ENCODE data around the gene WWTR1. TPM values are rescaled to one million over a fixed set of nuclear protein-coding genes. Genes with fewer than 3 reads are reported as not detected.

The WWTR1 gene
- total RNA-seq, 4 donors from 2014 or later, result 103 to 148 (median 116) TPM

DNA sequence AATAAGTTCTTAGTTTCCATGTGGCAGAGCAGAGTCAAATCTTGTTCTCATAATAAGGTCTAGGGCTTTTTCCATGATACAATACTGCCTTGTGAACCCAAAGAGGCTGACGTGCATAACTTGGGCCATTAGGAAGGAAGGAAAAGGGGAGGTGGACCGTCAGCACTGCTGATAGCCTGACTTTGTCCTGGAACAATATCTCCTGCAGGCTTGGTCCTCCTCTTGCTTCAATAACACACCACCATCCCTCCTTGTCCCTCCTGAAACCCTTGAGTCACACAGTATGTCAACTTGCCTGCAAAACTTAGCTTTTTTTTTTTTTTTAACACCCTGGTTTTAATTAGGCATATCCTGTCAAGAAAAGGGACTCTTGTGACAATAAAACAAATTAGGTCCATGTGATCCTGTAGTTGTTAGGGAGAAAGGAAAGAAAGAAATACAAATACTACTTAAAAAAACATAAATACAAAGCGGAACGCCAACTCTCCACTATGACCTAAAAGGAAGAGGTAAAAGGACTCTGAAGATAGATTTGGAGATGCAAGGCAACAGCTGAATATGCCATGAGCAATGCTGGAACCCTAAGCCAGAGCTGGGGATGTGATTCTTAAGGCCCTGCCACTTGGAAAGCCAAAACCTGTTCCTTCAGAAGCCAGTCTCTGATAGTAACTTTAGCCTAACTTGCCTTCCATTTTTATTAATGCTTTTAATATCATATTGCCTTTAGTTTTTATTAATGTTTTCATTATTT lies 67.0 kb downstream of the WWTR1 start:
- H3K27ac ChIP-seq, result peak overlapping the region in 1 of 2 donors; percentile 18
- H3K9me3 ChIP-seq, result no peaks in the 10 kb centered on the region
- TF ChIP-seq, protein P1, sequence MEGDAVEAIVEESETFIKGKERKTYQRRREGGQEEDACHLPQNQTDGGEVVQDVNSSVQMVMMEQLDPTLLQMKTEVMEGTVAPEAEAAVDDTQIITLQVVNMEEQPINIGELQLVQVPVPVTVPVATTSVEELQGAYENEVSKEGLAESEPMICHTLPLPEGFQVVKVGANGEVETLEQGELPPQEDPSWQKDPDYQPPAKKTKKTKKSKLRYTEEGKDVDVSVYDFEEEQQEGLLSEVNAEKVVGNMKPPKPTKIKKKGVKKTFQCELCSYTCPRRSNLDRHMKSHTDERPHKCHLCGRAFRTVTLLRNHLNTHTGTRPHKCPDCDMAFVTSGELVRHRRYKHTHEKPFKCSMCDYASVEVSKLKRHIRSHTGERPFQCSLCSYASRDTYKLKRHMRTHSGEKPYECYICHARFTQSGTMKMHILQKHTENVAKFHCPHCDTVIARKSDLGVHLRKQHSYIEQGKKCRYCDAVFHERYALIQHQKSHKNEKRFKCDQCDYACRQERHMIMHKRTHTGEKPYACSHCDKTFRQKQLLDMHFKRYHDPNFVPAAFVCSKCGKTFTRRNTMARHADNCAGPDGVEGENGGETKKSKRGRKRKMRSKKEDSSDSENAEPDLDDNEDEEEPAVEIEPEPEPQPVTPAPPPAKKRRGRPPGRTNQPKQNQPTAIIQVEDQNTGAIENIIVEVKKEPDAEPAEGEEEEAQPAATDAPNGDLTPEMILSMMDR (IDR thresholded peaks at IDR 0.05), result no peak
- TF ChIP-seq POLR2A (IDR thresholded peaks at IDR 0.05), result no peak
- no peaks in the 10 kb centered on the region for H3K4me1 ChIP-seq
- H3K36me3 ChIP-seq, result no peaks in the 10 kb centered on the region
- H3K27me3 ChIP-seq, result no peaks in the 10 kb centered on the region
- intact Hi-C loops (cut with DNase I; ENCODE audit: low total_unique reads), result no loop called here
- no peak overlapping the region for H3K4me3 ChIP-seq
- DNase-seq, result no peak

DNA sequence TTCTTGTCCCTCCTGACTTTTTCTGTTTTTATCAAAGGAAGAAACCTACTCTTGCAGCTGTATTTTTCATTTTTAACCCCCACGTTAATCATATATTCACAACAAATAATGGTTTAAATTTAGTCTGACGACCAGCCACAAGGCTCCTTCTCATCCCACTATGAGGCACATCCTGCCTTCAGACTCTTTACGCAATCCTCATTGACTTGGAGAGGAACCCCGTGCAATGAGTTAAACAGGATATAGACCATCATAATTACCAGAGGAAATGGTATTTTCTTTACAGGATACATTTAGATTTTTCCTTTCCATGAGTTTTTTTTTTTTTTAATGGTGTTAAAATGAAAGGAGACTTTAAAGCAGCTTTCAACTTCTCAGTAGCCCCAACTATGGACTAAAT lies 68.5 kb downstream of the WWTR1 start:
- Histone ChIP-seq H3K9me3 (no peaks in the 10 kb centered on the region), H3K4me3 (no peak overlapping the region), H3K27me3 (no peaks in the 10 kb centered on the region), H3K27ac (peak overlapping the region in 1 of 2 donors; percentile 75), H3K36me3 (no peaks in the 10 kb centered on the region), H3K4me1 (no peaks in the 10 kb centered on the region)
- TF ChIP-seq POLR2A (IDR thresholded peaks at IDR 0.05), result no peak
- TF ChIP-seq, protein P1 (IDR thresholded peaks at IDR 0.05), result no peak
- intact Hi-C loops (cut with DNase I; ENCODE audit: low total_unique reads), result no loop called here
- DNase-seq, result no peak

DNA sequence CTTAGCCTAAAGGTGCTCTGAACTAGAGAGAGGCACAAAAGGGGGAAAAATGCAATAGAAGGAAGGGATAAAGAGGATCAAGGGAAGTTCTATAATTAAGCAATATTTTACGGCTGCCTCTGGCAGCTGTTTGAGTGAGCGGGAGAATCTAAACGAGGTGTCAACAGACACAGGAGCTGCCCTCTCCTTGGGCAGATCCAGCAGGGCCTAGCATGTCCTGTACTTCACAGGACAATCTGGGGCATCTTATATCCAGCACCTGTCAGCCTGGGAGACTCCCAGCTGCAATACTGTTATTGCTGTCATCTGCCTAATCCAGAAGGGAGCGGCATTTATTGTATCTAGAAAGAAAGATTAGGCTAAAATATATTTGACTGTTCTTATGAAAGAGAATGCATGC lies 68.9 kb downstream of the WWTR1 start:
- no peak for TF ChIP-seq POLR2A (IDR thresholded peaks at IDR 0.05)
- TF ChIP-seq, protein P1 (IDR thresholded peaks at IDR 0.05), result no peak
- H3K27ac ChIP-seq, result peak overlapping the region; percentile 46 to 75
- H3K9me3 ChIP-seq, result no peaks in the 10 kb centered on the region
- no peaks in the 10 kb centered on the region for H3K36me3 ChIP-seq
- no peaks in the 10 kb centered on the region for H3K27me3 ChIP-seq
- intact Hi-C loops (cut with DNase I; ENCODE audit: low total_unique reads), result no loop called here
- no peak overlapping the region for H3K4me3 ChIP-seq
- peaks cover 0 to 4% of the 10 kb centered on the region in 2 donors for H3K4me1 ChIP-seq
- DNase-seq, result no peak

DNA sequence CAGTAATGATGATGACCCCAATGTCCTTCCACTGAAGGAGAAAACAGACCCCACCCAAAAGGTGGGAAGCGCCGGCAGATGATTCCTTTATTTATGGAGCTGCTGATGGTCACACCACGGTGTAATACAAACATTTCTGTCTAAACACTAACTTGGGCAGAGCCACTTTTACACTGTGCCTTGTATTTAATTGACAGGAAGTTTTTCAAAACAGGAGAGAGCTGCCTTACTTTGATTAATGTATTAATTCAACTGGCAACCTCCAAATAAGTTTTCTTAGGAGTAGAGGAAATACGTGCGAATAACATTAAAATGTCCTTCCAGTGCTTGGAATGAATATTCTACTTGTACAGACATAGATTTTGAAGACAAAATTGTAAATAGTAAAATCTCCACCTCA lies 70.4 kb downstream of the WWTR1 start:
- H3K27me3 ChIP-seq, result no peaks in the 10 kb centered on the region
- no peak for DNase-seq
- peak overlapping the region; percentile 17 to 50 for H3K27ac ChIP-seq
- no peak for TF ChIP-seq POLR2A (IDR thresholded peaks at IDR 0.05)
- TF ChIP-seq, protein P1 (IDR thresholded peaks at IDR 0.05), result no peak
- no peaks in the 10 kb centered on the region for H3K36me3 ChIP-seq
- peaks cover 0 to 9% of the 10 kb centered on the region in 2 donors for H3K4me1 ChIP-seq
- intact Hi-C loops (cut with DNase I; ENCODE audit: low total_unique reads), result no loop called here
- H3K9me3 ChIP-seq, result no peaks in the 10 kb centered on the region
- no peak overlapping the region for H3K4me3 ChIP-seq

DNA sequence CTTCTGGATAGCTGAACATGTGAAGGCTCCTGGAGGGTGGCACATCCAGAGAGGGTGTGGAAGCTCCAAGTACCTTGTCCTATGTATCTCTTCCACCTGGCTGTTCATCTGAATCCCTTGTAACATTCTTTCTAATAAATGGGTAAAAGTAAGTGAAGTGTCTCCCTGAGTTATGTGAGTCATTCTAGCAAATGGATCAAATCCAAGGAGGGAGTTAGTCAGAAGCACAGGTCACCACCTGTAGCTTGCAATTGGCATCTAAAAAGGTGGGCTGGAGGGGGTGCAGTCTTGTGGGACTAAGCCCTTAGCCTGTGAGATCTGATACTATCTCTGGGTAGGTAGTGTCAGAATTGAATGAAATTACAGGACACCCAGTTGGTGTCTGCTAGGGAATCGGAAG lies 71.0 kb downstream of the WWTR1 start:
- Histone ChIP-seq H3K4me1 (peaks cover 0 to 9% of the 10 kb centered on the region in 2 donors), H3K9me3 (no peaks in the 10 kb centered on the region), H3K36me3 (no peaks in the 10 kb centered on the region), H3K4me3 (no peak overlapping the region), H3K27ac (peak overlapping the region; percentile 17 to 50), H3K27me3 (no peaks in the 10 kb centered on the region)
- intact Hi-C loops (cut with DNase I; ENCODE audit: low total_unique reads), result no loop called here
- TF ChIP-seq, protein P1 (IDR thresholded peaks at IDR 0.05), result no peak
- no peak for TF ChIP-seq POLR2A (IDR thresholded peaks at IDR 0.05)
- DNase-seq, result no peak

All from uterus (tissue), 4 donors.